Stimulated activated CD8-positive, alpha-beta memory T cell treated with anti-CD3 and anti-CD28 coated beads, Interleukin-4, amount 100 ng/mL, for 1 hour (primary cell): ENCODE measurements around the gene GRK7.
A peak's percentile ranks its signal among the peaks of the same experiment; 100 is the strongest.

Experiments
- DNase-seq, 2 donors: peaks; one replicate each; pipeline ENCODE4 v3.0.0-alpha.2; 2020; ENCODE audit warnings: low read depth in 2 of 2, low spot score in 1 of 2

GRK7 gene, protein sequence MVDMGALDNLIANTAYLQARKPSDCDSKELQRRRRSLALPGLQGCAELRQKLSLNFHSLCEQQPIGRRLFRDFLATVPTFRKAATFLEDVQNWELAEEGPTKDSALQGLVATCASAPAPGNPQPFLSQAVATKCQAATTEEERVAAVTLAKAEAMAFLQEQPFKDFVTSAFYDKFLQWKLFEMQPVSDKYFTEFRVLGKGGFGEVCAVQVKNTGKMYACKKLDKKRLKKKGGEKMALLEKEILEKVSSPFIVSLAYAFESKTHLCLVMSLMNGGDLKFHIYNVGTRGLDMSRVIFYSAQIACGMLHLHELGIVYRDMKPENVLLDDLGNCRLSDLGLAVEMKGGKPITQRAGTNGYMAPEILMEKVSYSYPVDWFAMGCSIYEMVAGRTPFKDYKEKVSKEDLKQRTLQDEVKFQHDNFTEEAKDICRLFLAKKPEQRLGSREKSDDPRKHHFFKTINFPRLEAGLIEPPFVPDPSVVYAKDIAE (N-terminal part only)

DNA sequence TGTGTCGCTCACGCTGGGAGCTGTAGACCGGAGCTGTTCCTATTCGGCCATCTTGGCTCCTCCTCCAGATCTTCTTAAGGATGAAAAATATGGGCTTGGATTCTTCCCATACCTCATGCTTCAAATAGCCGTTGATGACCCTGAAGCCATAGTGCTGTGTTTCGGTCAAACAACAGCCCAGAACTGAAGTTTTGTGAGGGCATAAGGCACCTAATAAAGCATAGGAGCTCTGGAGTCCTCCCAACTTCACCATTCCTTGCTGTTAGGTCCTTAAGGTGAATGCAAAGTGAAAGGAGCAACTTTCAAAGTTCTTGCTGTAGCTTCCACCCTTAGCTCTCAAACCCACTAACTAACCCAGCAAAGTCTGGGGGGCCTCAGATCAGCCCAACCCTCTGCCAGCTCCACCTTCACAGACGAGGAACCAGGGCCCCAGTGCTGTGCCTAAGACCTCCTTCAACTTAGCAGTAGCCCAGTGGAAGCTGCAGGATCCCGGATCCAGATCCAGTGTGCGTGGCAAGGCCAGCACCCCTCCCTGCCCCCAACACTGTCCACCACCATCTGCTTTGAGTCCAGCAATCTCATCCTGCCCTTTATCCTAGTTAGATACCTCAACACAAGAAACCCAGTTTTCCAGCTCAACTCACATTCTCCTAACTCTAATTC lies at the start of gene GRK7:
TSS of gene GRK7 (plus strand) at position 321 of the 663 bp plus-strand sequence. CDS start 14,877 bp downstream, outside the sequence.
- no peak for DNase-seq

- DNase-seq = no peak
These were observed 48.5 kb upstream of the GRK7 start for GRCh38 chr3:141714671-141715070.

- no peak for DNase-seq
These were observed 41.1 kb upstream of the GRK7 start for GRCh38 chr3:141722081-141722480.

DNA sequence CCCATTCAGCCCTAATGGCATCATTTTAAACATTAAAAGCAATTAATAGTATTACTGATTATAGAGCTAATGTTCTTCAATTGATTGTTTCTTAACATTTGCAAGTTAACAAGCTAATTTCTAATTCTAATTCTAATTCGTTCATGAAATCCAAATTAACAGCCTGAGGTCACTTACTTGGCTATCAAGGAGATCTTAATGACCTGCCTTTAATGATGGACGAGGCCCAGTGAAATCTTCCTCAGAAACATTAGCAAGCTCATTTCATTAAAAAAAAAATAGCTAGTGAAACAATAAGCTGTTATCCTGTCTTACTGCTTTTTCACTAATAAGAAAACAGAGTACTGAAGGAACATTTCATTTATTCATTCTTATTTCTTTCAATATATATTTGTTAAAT lies 40.6 kb upstream of the GRK7 start:
- DNase-seq = no peak

DNA sequence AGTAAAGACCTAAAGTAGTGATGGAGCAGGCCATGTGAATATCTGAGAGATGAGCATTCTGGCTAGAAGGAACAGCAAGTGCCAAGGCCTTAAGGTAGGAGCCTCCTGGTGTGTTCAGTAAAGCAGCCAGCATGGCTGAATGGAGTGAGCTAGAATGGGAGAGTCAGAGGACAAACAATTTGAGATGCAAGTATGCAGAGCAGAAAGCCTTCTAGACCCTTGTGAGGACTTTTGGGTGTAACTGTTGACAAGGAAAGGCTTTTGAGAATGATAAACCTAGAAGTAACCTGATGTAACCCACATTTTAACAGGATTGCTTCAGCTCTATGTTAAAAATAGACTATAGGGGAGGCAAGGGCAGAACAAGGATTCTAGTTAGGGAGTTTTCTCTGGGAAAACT lies 40.0 kb upstream of the GRK7 start:
- no peak for DNase-seq

- DNase-seq = no peak
These were observed 39.0 kb upstream of the GRK7 start for GRCh38 chr3:141724186-141724585.

GRCh38 chr3:141725036-141725435 lies 38.2 kb upstream of the GRK7 start:
- DNase-seq = no peak

- DNase-seq = no peak
These were observed 36.7 kb upstream of the GRK7 start for GRCh38 chr3:141726483-141726882.

DNA sequence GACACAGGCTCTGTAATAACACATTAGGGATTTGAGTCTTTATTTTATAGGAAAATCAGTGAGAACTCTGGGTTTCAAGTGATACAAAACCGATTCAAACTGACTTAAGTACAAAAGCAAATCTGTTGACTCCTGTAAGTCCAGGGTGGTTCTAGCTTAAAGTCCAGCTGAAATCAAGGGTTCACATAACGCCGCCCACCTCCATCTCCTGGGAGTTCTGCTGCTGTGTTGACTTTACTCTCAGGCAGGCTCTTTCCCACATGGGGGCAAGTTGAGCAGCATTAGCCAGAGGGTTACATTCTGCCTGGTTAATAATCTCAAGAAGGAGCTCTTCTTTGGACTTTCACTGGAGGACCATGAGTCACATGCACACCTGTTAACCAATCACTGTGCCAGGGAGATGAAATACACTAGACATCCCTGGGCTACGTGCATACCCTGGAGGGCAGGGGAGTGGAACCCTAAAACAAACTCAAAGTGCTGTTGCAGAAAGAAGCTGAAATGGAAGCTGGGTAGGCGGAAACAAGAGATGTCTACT lies 34.8 kb upstream of the GRK7 start:
- DNase-seq = no peak

DNA sequence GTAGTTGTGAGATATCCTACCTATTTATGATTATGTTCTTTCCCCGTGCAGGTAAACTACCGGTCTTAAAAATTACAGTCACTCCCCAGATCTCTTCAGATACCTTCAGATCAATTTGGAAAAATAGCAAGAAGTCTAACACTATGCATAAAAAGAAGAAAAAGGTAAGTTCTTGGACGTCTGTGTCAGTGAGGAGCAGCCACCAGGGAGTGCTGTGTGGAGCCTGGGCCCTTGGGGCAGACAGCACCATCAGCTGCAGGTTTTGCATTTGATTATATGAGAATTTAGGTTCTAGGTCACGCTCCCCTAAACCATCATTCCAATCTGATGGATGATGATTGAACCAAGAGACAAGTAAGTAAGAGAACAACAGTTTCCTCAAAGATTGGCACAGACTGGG lies 34.0 kb upstream of the GRK7 start:
- no peak for DNase-seq

DNA sequence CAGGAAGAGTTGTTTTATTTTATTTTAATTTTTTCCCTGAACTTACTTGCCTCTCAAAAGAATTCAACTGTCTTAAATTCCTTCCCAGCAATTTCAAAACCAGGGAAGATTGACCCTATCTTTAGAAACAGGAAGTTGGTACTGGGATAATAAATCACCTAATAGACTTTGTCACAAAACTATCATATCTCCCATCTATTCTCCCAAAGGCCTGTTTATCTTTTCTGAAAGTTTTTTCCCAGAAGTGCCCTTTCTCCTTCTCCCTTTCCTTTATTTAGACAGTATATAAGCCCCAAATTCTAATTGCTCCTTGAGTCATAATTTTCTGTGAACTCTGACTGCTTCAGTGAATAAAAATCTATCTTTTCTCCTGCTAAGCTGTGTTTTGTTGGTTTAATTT lies 28.0 kb upstream of the GRK7 start:
- DNase-seq = no peak

DNA sequence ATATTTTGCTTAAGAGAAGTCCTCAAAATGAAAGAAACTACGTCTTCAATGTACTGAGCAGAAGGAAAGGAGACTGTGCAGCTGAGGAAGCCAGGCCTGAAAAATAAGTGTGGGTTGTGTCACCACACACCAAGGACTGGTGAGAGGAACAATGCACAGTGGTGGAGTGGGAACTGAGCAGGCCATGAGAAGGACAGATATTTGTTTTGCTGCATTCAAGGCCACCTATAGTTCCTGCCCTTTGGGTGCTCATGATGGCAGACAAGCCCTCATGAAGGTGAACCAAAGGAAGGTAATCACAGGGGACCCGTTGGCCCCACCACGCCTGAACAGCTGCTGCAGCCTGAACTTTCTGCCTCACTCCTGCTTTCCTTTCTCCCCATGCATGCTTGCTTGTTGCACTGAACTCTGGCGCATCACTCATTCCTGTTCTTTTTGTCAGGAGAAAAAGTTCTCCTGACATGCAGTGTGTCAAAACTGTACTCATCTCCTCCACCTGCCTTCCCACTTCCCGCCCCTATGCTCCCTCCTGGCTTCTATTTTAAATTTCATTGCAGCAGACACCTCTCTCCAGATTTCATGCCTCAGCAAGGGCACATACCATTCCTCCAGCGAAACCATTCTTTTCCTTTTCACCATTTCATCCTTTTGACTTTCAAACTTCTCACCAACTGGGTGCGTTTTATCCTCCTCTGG lies 27.3 kb upstream of the GRK7 start:
- no peak for DNase-seq

DNA sequence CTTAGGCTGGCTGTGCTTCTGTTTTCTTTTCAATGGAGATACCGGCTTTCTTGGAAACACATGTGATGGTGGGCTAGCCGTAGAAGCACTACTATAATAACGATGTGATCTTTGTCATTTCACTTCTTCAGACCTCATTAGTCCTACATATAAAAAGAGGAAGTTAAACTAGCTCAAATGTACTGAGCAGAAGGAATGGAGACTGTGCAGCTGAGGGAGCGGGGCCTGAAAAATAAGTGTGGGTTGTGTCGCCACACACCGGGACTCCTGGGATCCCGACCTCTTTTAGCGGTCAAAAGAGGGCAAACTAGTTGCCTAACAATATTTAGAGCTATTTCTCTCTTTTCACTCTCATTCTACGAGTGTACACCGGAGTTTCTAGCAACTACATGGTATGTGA lies 26.1 kb upstream of the GRK7 start:
- DNase-seq = no peak

- DNase-seq = no peak
These were observed 25.6 kb upstream of the GRK7 start for GRCh38 chr3:141737678-141738021.

DNA sequence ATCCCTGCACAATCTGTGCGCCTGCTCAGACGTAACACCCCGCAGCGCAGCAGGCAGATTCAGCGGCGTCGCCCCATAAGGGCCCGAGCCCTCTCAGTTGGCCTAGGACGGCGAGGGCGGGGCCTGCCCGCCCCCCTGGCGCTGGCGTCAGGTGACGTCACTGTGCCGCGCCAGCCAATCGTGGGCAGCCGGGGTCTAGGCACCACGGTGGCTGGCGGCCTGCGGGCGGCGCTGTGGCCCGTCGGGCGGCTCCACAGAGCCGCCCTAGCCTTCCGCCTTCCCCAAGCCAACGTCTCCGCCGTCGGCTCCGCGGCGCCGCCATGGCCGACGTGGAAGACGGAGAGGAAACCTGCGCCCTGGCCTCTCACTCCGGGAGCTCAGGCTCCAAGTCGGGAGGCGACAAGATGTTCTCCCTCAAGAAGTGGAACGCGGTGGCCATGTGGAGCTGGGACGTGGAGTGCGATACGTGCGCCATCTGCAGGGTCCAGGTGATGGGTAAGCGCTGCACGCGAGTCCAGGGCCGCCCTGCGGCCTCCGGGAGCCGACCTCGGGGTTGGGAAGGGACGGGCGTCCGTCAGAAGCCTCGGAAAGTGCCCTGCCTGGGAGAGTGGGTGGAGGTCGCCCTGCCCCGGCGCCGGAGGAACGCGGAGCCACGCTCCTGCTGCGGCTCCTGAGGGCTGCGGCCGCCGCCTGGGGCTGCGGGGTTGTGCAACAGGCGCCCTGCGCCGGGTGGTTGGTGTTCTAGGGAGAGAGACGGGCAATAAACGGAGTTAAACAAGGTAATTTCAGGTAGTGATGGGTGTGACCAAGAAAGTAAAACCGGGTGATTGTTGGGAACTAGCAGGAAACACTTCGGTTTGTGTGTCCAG lies 25.0 kb upstream of the GRK7 start, which contains the start of gene RNF7:
TSS of gene RNF7 (plus strand) at position 277 of the 869 bp plus-strand sequence. CDS start at position 321, 44 bp downstream.
- DNase-seq = peak; percentile 90 to 94

GRCh38 chr3:141738891-141739363 lies 24.3 kb upstream of the GRK7 start:
- no peak for DNase-seq

DNA sequence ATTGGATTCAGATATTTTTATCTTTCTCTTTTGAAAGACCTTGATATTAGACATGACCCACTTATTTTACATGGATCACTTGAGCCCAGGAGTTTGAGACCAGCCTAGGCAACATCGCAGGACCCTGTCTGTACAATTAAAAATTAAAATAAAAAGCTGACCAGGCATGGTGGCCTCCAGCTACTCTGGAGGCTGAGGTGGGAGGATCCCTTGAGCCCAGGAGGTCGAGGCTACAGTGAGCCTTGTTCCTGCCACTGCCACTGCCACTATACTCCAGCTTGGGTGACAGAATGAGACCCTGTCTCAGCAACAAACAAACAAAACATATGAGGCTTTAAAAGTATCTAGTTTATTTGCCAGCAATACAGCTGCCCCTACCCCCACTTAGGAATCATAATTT lies 23.5 kb upstream of the GRK7 start:
- no peak for DNase-seq

- no peak for DNase-seq
These were observed 22.9 kb upstream of the GRK7 start for GRCh38 chr3:141740349-141740748.

DNA sequence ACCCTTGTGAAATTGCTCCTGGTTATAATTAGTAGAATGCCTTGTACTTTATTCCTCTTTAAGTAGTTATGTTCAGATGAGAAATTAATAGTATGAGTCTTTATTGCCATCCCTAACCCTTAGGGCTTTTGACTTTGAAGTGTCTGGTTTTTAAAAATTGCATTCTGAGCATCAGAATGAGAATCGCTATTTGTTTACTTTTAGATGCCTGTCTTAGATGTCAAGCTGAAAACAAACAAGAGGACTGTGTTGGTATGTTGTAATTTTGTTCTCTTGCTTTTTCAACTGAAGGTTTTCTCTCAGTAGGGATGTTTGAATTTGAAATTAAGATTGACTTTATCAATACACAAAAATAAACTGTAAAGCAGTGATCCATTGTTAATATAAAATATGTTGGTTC lies 19.9 kb upstream of the GRK7 start:
- no peak for DNase-seq

- no peak for DNase-seq
These were observed 16.2 kb upstream of the GRK7 start for GRCh38 chr3:141746962-141747361.

DNA sequence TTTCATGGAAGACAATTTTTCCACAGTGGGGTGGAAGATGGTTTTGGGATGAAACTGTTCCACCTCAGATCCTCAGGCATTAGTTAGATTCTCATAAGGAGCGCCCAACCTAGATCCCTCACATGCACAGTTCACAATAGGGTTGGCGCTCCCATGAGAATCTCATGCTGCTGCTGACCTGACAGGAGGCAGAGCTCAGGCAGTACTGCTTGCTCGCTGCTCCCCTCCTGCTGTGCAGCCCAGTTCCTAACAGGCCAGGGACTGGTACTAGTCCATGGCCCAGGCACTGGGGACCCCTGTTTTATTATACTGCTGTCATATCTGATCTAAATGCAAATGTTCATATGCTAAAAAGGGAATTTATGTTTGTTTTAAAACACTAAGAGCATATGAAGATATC lies 9.8 kb upstream of the GRK7 start:
- DNase-seq = no peak
